C4-2B (cell line): Measurements from ENCODE around the gene ADD2.

Experiments
- CTCF ChIP-seq: fragments of 450-650 bp; conservative IDR thresholded peaks from 2 replicates; pipeline ENCODE4 v1.5.1; 2017; ENCODE audit warnings: mild to moderate bottlenecking
- ZFX ChIP-seq: fragments of 450-650 bp; IDR thresholded peaks from 2 replicates; pipeline ENCODE4 v1.6.1; 2017

DNA sequence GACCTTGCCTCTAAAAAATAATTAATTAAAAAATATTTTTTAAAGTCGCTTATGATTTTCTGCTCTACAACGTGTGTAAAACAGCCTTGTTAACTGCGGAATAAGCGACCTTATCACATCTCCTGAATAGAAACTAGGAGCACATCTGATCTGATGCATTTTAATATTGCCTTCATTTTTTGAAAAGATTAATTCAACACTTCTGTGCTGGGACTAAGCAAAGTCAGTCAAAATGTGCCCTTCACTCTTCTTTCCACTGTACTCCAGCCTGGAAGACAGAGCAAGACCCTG is 39.8 kb upstream of the ADD2 start:
- TF ChIP-seq CTCF (no peak), ZFX (no peak)
